HCT116 (cell line): ENCODE measurements around the gene CPT1C. TPM values are rescaled to one million over a fixed set of nuclear protein-coding genes. Genes with fewer than 3 reads are reported as not detected.

Experiments
- ATAC-seq: fragments of 200-7000 bp; cut with Tn5 transposase; 2 replicates; pipeline ENCODE4 v1.9.1; 2020; ENCODE audit warnings: mild to moderate bottlenecking, moderate library complexity
- BruUV-seq: library from RNA; stranded (reverse); fragments of 400-500 nt; replicated peaks from 2 replicates; lab custom pipeline; 2021; lab: Mats Ljungman, UMichigan
- CTCF ChIA-PET: fragments of 300-600 bp; sonication (Branson Sonifier 250); formaldehyde crosslinking; loops from one replicate; lab custom pipeline; 2021; ENCODE audit warnings: antibody characterized with exemption; lab: Charles Lee
- POLR2A ChIA-PET: fragments of 300-600, 350-600 bp; sonication (Branson Sonifier 250); formaldehyde crosslinking; loops from one replicate; lab custom pipeline; 2021; ENCODE audit warnings: antibody characterized with exemption; lab: Charles Lee
- RAD21 ChIA-PET, 2 experiments: fragments of 300-600 bp; sonication (Branson Sonifier 250); formaldehyde crosslinking; loops; one replicate each; lab custom pipeline; 2023; ENCODE audit warnings: low total read pairs in 2 of 2; ENCODE audit not compliant: uncharacterized antibody in 2 of 2, unreplicated experiment in 2 of 2, low non-redundant PET in 1 of 2; lab: Charles Lee
- DNase-seq: peaks from one replicate; pipeline ENCODE4 v3.0.0-alpha.2; 2010; ENCODE audit warnings: low read depth, low spot score
- H2AFZ ChIP-seq: fragments of 200-600 bp; shearing (Covaris generic), sonication (generic); 2 replicates; pipeline ENCODE4 v1.6.1; 2017; ENCODE audit warnings: low read depth, mixed run types, mixed read lengths, antibody characterized with exemption, low read length; ENCODE audit not compliant: poor library complexity, severe bottlenecking
- H3K27ac ChIP-seq: 2 replicates; pipeline ENCODE4 v1.5.1; 2012; ENCODE audit warnings: low read depth, low read length
- H3K27me3 ChIP-seq: fragments of 200-600 bp; sonication (generic); 2 replicates; pipeline ENCODE4 v1.6.1; 2016; ENCODE audit warnings: mixed run types, low read length, mixed read lengths; ENCODE audit not compliant: insufficient read depth
- H3K36me3 ChIP-seq, 2 experiments: fragments of 200-500 bp in 1 of 2; fragments of 200-600 bp in 1 of 2; sonication (Bioruptor generic) in 1 of 2; sonication (generic) in 1 of 2; 2 replicates each; pipeline versions ENCODE4 v1.5.1 to v1.6.1; 2014 to 2016; ENCODE audit warnings: low read length in 2 of 2, inconsistent platforms in 1 of 2, mixed read lengths in 1 of 2, mixed run types in 1 of 2; ENCODE audit not compliant: insufficient read depth in 2 of 2, control insufficient read depth in 1 of 2
- H3K4me1 ChIP-seq, 2 experiments: fragments of 200-600 bp in 1 of 2; sonication (generic) in 1 of 2; 2 replicates each; pipeline versions ENCODE4 v1.5.1 to v1.6.1; 2012 to 2017; ENCODE audit warnings: low read length in 2 of 2, inconsistent platforms in 1 of 2, mild to moderate bottlenecking in 1 of 2, mixed read lengths in 1 of 2, mixed run types in 1 of 2, moderate library complexity in 1 of 2; ENCODE audit not compliant: insufficient read depth in 2 of 2, control insufficient read depth in 1 of 2
- H3K4me2 ChIP-seq: fragments of 200-600 bp; sonication (generic); 2 replicates; pipeline ENCODE4 v1.6.1; 2017; ENCODE audit warnings: mixed run types, low read length, mixed read lengths
- H3K4me3 ChIP-seq, 2 experiments: fragments of 200-600 bp in 1 of 2; sonication (generic) in 1 of 2; replicated peaks in 1 of 2; 2 replicates each; pipeline ENCODE4 v1.5.1; 2011 to 2016; ENCODE audit warnings: low read length in 2 of 2, control low read depth in 1 of 2, low read depth in 1 of 2, mild to moderate bottlenecking in 1 of 2, mixed read lengths in 1 of 2, mixed run types in 1 of 2
- H3K79me2 ChIP-seq: fragments of 200-600 bp; sonication (generic); 2 replicates; pipeline ENCODE4 v1.6.1; 2017; ENCODE audit warnings: mild to moderate bottlenecking, mixed run types, low read length, moderate library complexity, mixed read lengths; ENCODE audit not compliant: insufficient read depth
- H3K9ac ChIP-seq: fragments of 200-600 bp; sonication (generic); 2 replicates; pipeline ENCODE4 v1.6.1; 2016; ENCODE audit warnings: low read length, mixed read lengths
- H3K9me2 ChIP-seq: fragments of 200-600 bp; sonication (generic), shearing (Covaris generic); 2 replicates; pipeline ENCODE4 v1.6.1; 2017; ENCODE audit warnings: mixed run types, mild to moderate bottlenecking, moderate library complexity; ENCODE audit not compliant: insufficient read depth
- H3K9me3 ChIP-seq, 2 experiments: fragments of 200-500 bp in 1 of 2; fragments of 200-600 bp in 1 of 2; sonication (Bioruptor generic) in 1 of 2; sonication (generic) in 1 of 2; 2 replicates each; pipeline ENCODE4 v1.6.1; 2014 to 2017; ENCODE audit warnings: low read length in 2 of 2, mixed read lengths in 2 of 2, inconsistent platforms in 1 of 2, low read depth in 1 of 2, mild to moderate bottlenecking in 1 of 2, mixed run types in 1 of 2, moderate library complexity in 1 of 2; ENCODE audit not compliant: control insufficient read depth in 1 of 2, insufficient read depth in 1 of 2
- H4K20me1 ChIP-seq: fragments of 200-600 bp; sonication (generic), shearing (Covaris generic); 2 replicates; pipeline ENCODE4 v1.6.1; 2017; ENCODE audit warnings: mixed run types, mild to moderate bottlenecking, moderate library complexity; ENCODE audit not compliant: insufficient read depth
- ELF1 ChIP-seq: IDR thresholded peaks from 2 replicates; pipeline ENCODE4 v1.6.1; 2012; ENCODE audit warnings: low read depth, borderline replicate concordance
- EZH2 ChIP-seq: fragments of 200-600 bp; sonication (generic); IDR thresholded peaks from 2 replicates; pipeline ENCODE4 v1.6.1; 2017; ENCODE audit warnings: antibody characterized with exemption, mixed run types
- EZH2phosphoT487 ChIP-seq: fragments of 200-600 bp; IDR thresholded peaks from 2 replicates; pipeline ENCODE4 v1.6.1; 2018; ENCODE audit warnings: antibody characterized with exemption, borderline replicate concordance
- FOSL1 ChIP-seq: IDR thresholded peaks from 2 replicates; pipeline ENCODE4 v1.6.1; 2012; ENCODE audit warnings: low read depth
- MAX ChIP-seq: IDR thresholded peaks from 2 replicates; pipeline ENCODE4 v1.6.1; 2012
- POLR2A ChIP-seq: IDR thresholded peaks from 2 replicates; pipeline ENCODE4 v1.7.0; 2011; ENCODE audit warnings: borderline replicate concordance; ENCODE audit not compliant: insufficient read depth, insufficient read length; ENCODE audit errors: extremely low read depth
- POLR2AphosphoS5 ChIP-seq: IDR thresholded peaks from 2 replicates; pipeline ENCODE4 v1.6.1; 2011; ENCODE audit warnings: mild to moderate bottlenecking, low read depth, low read length, moderate library complexity
- REST ChIP-seq: IDR thresholded peaks from 2 replicates; pipeline ENCODE4 v1.6.1; 2012; ENCODE audit warnings: low read depth
- SP1 ChIP-seq: IDR thresholded peaks from 2 replicates; pipeline ENCODE4 v1.6.1; 2012; ENCODE audit warnings: low read depth
- SRF ChIP-seq: IDR thresholded peaks from 2 replicates; pipeline ENCODE4 v1.6.1; 2012; ENCODE audit warnings: low read depth
- TCF7L2 ChIP-seq: IDR thresholded peaks from 2 replicates; pipeline ENCODE4 v1.7.0; 2011; ENCODE audit warnings: borderline replicate concordance, inconsistent platforms; ENCODE audit not compliant: insufficient read depth, insufficient read length; ENCODE audit errors: extremely low read depth
- YY1 ChIP-seq: IDR thresholded peaks from 2 replicates; pipeline ENCODE4 v1.6.1; 2011; ENCODE audit warnings: low read length, low read depth, moderate library complexity, mild to moderate bottlenecking; ENCODE audit not compliant: insufficient replicate concordance; ENCODE audit errors: extremely low read depth
- intact Hi-C: fragments of 100-400 bp; cut with micrococcal nuclease; formaldehyde crosslinking; loops from 2 replicates; pipeline ENCODE4 v1.10.0; 2022
- total RNA-seq: library from RNA; stranded (reverse); gene quantifications from one replicate; pipeline ENCODE4 v1.2.1, GENCODE V29; 2021; ENCODE audit not compliant: unreplicated experiment

The CPT1C gene
- total RNA-seq, 1 experiment from 2014 or later, result 12.0 TPM

GRCh38 chr19:49690079-49690655, 749 bp upstream of the CPT1C start:
- Histone ChIP-seq H3K9ac (peak overlapping the region; percentile 59), H3K36me3 (peaks cover 18 to 20% of the 10 kb centered on the region in 2 experiments), H3K27me3 (no peaks in the 10 kb centered on the region), H3K4me3 (peak overlapping the region; percentile 28 to 58), H3K4me2 (peak overlapping the region; percentile 80), H2AFZ (no peak overlapping the region), H3K9me2 (no peaks in the 10 kb centered on the region), H3K9me3 (no peaks in the 10 kb centered on the region), H3K27ac (peak overlapping the region; percentile 36; the same call in 1 of the 2 replicates), H3K4me1 (peaks cover 0 to 26% of the 10 kb centered on the region in 2 experiments; a peak in 2 of 4 replicates), H3K79me2 (peaks cover 9% of the 10 kb centered on the region; the same call in 1 of the 2 replicates), H4K20me1 (no peaks in the 10 kb centered on the region)
- intact Hi-C loops, result no loop called here
- TF ChIP-seq EZH2 (no peak), ELF1 (no peak), POLR2AphosphoS5 (no peak), MAX (no peak), EZH2phosphoT487 (no peak), SP1 (no peak), POLR2A (no peak), FOSL1 (no peak), REST (no peak), SRF (no peak), TCF7L2 (no peak), YY1 (no peak)
- CTCF ChIA-PET, result interaction anchor here (1.2 kb wide), 1 partner anchor 9 kb away, joined by 3 read pairs; no protein-coding TSS in a partner anchor
- DNase-seq (no peak), ATAC-seq (peak; percentile 2)
- no TSS peak for BruUV-seq
- RAD21 ChIA-PET, result no interaction called here
- POLR2A ChIA-PET, result no interaction called here
